ENCODE data around the gene MLIP.
"Not testable (repeated sequence)": the region's sequence is repeated elsewhere in the genome, so short reads cannot be mapped to it uniquely, and the experiment has no call there.

MLIP gene

DNA sequence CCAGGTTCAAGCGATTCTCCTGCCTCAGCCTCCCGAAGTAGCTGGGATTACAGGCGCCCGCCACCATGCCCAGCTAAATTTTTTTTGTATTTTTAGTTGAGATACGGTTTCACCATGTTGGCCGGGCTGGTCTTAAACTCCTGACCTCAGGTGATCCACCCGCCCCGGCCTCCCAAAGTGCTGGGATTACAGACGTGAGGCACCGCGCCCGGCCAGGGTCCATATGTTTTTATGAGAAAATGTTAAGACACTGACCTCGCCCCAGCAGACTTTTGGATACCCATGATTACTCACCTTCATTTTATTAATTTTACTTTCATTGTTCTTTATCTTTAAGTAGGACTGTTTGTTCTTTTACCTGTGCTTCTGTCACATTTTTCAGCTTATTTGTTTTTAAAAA, 29.7 kb upstream of the MLIP start:
- H3K4me1 ChIP-seq (ENCODE audit: control insufficient read depth in 2 of 2, insufficient read depth in 2 of 2, low read length in 2 of 2); H3K27me3 ChIP-seq (ENCODE audit: control insufficient read depth in 2 of 2, insufficient read depth in 2 of 2, low read length in 2 of 2); H3K27ac ChIP-seq (ENCODE audit: low read depth in 2 of 2, low read length in 2 of 2); H3K9ac ChIP-seq (ENCODE audit: low read depth in 1 of 2, low read length in 2 of 2); H3K9me3 ChIP-seq (ENCODE audit: control insufficient read depth in 2 of 2, low read length in 2 of 2); H3K4me3 ChIP-seq (ENCODE audit: low read length in 2 of 2); H3K36me3 ChIP-seq (ENCODE audit: control insufficient read depth in 2 of 2, insufficient read depth in 2 of 2, low read length in 2 of 2): not testable (repeated sequence)

- Histone ChIP-seq H3K9me3 (ENCODE audit: control insufficient read depth in 2 of 2, low read length in 2 of 2) (no peaks in the 10 kb centered on the region), H3K4me3 (ENCODE audit: low read length in 2 of 2) (no peak overlapping the region), H3K4me1 (ENCODE audit: control insufficient read depth in 2 of 2, insufficient read depth in 2 of 2, low read length in 2 of 2) (peaks cover 0 to 6% of the 10 kb centered on the region in 2 donors), H3K27me3 (ENCODE audit: control insufficient read depth in 2 of 2, insufficient read depth in 2 of 2, low read length in 2 of 2) (no peaks in the 10 kb centered on the region), H3K36me3 (ENCODE audit: control insufficient read depth in 2 of 2, insufficient read depth in 2 of 2, low read length in 2 of 2) (no peaks in the 10 kb centered on the region), H3K9ac (ENCODE audit: low read depth in 1 of 2, low read length in 2 of 2) (no peak overlapping the region), H3K27ac (ENCODE audit: low read depth in 2 of 2, low read length in 2 of 2) (no peak overlapping the region)
Observed at GRCh38 chr6:54083287-54083686, 28.0 kb upstream of the MLIP start.

DNA sequence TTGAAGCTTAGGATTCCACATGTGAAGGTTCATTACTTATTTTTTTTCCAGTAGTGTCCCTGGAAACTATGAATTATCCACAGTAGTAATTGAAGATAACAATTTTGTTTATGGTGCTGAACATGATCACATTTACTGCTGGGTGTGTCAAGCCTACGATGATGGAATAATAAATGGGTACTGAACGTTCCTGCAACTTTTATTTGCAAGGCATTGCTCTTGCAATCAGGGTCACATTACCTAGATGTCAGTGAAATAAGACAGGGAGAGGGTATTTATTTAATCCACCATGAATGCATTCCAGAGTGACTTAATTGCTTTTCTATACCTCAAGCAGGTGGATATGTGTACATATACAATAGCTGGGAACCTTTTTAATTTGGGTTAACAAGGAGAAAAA, 27.0 kb upstream of the MLIP start:
- peak overlapping the region in 1 of 2 donors; percentile 66 for H3K27ac ChIP-seq (ENCODE audit: low read depth in 2 of 2, low read length in 2 of 2)
- H3K27me3 ChIP-seq (ENCODE audit: control insufficient read depth in 2 of 2, insufficient read depth in 2 of 2, low read length in 2 of 2) = no peaks in the 10 kb centered on the region
- no peaks in the 10 kb centered on the region for H3K36me3 ChIP-seq (ENCODE audit: control insufficient read depth in 2 of 2, insufficient read depth in 2 of 2, low read length in 2 of 2)
- no peak overlapping the region for H3K9ac ChIP-seq (ENCODE audit: low read depth in 1 of 2, low read length in 2 of 2)
- no peak overlapping the region for H3K4me3 ChIP-seq (ENCODE audit: low read length in 2 of 2)
- no peaks in the 10 kb centered on the region for H3K9me3 ChIP-seq (ENCODE audit: control insufficient read depth in 2 of 2, low read length in 2 of 2)
- H3K4me1 ChIP-seq (ENCODE audit: control insufficient read depth in 2 of 2, insufficient read depth in 2 of 2, low read length in 2 of 2) = peaks cover 0 to 6% of the 10 kb centered on the region in 2 donors

DNA sequence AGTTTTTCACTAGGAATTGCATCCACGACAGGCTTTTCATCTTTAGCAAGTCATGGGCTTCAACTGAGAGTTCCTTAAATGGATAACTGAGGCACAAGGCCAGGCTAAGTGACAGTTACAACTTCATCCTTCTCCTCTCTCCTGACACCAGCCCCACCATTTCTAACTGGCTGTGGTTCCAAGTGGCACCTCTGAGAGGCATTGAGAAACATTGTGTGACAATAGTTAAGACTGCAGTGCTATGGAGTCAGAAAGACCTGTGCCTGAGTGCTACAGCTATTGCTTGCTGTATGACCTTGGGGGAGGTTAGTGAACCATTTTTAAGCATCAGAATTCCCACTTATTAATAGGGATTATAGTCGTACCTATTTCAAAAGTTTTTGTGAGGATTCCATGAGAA, 26.2 kb upstream of the MLIP start:
- Histone ChIP-seq H3K4me3 (ENCODE audit: low read length in 2 of 2) (no peak overlapping the region), H3K27ac (ENCODE audit: low read depth in 2 of 2, low read length in 2 of 2) (no peak overlapping the region), H3K36me3 (ENCODE audit: control insufficient read depth in 2 of 2, insufficient read depth in 2 of 2, low read length in 2 of 2) (no peaks in the 10 kb centered on the region), H3K9me3 (ENCODE audit: control insufficient read depth in 2 of 2, low read length in 2 of 2) (no peaks in the 10 kb centered on the region), H3K4me1 (ENCODE audit: control insufficient read depth in 2 of 2, insufficient read depth in 2 of 2, low read length in 2 of 2) (peaks cover 0 to 6% of the 10 kb centered on the region in 2 donors), H3K27me3 (ENCODE audit: control insufficient read depth in 2 of 2, insufficient read depth in 2 of 2, low read length in 2 of 2) (no peaks in the 10 kb centered on the region), H3K9ac (ENCODE audit: low read depth in 1 of 2, low read length in 2 of 2) (no peak overlapping the region)

DNA sequence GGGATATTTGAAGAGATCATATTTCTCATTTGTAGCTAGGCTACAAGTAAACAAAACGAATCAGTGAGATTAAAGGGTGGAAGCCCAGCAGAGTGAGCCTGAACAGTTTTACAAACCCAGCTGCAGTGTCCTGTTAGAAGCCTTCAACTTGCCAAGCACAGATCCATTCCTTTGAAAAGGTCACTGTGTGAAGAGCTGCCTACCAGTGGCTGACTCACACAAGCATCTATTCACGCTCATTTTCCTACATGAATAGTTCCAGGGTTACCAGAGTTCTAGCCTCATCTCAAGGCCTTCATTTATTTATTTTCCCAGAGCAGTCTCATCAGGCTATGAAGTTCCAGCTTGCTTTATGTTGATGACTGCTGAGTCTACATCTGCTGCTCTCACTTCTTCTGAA, 25.7 kb upstream of the MLIP start:
- H3K9ac ChIP-seq (ENCODE audit: low read depth in 1 of 2, low read length in 2 of 2) = no peak overlapping the region
- no peaks in the 10 kb centered on the region for H3K27me3 ChIP-seq (ENCODE audit: control insufficient read depth in 2 of 2, insufficient read depth in 2 of 2, low read length in 2 of 2)
- H3K36me3 ChIP-seq (ENCODE audit: control insufficient read depth in 2 of 2, insufficient read depth in 2 of 2, low read length in 2 of 2) = no peaks in the 10 kb centered on the region
- no peak overlapping the region for H3K4me3 ChIP-seq (ENCODE audit: low read length in 2 of 2)
- no peaks in the 10 kb centered on the region for H3K9me3 ChIP-seq (ENCODE audit: control insufficient read depth in 2 of 2, low read length in 2 of 2)
- peak overlapping the region in 1 of 2 donors; percentile 27 for H3K27ac ChIP-seq (ENCODE audit: low read depth in 2 of 2, low read length in 2 of 2)
- peaks cover 0 to 6% of the 10 kb centered on the region in 2 donors for H3K4me1 ChIP-seq (ENCODE audit: control insufficient read depth in 2 of 2, insufficient read depth in 2 of 2, low read length in 2 of 2)

GRCh38 chr6:54086439-54086838, 24.8 kb upstream of the MLIP start:
- Histone ChIP-seq H3K4me3 (ENCODE audit: low read length in 2 of 2) (no peak overlapping the region), H3K9ac (ENCODE audit: low read depth in 1 of 2, low read length in 2 of 2) (no peak overlapping the region), H3K9me3 (ENCODE audit: control insufficient read depth in 2 of 2, low read length in 2 of 2) (no peaks in the 10 kb centered on the region), H3K36me3 (ENCODE audit: control insufficient read depth in 2 of 2, insufficient read depth in 2 of 2, low read length in 2 of 2) (no peaks in the 10 kb centered on the region), H3K27me3 (ENCODE audit: control insufficient read depth in 2 of 2, insufficient read depth in 2 of 2, low read length in 2 of 2) (no peaks in the 10 kb centered on the region), H3K27ac (ENCODE audit: low read depth in 2 of 2, low read length in 2 of 2) (peak overlapping the region in 1 of 2 donors; percentile 27), H3K4me1 (ENCODE audit: control insufficient read depth in 2 of 2, insufficient read depth in 2 of 2, low read length in 2 of 2) (peaks cover 0 to 6% of the 10 kb centered on the region in 2 donors)

- Histone ChIP-seq H3K36me3 (ENCODE audit: control insufficient read depth in 2 of 2, insufficient read depth in 2 of 2, low read length in 2 of 2) (no peaks in the 10 kb centered on the region), H3K4me1 (ENCODE audit: control insufficient read depth in 2 of 2, insufficient read depth in 2 of 2, low read length in 2 of 2) (peaks cover 0 to 6% of the 10 kb centered on the region in 2 donors), H3K27me3 (ENCODE audit: control insufficient read depth in 2 of 2, insufficient read depth in 2 of 2, low read length in 2 of 2) (no peaks in the 10 kb centered on the region), H3K4me3 (ENCODE audit: low read length in 2 of 2) (no peak overlapping the region), H3K27ac (ENCODE audit: low read depth in 2 of 2, low read length in 2 of 2) (no peak overlapping the region), H3K9ac (ENCODE audit: low read depth in 1 of 2, low read length in 2 of 2) (no peak overlapping the region), H3K9me3 (ENCODE audit: control insufficient read depth in 2 of 2, low read length in 2 of 2) (no peaks in the 10 kb centered on the region)
Observed at GRCh38 chr6:54087721-54088120, 23.5 kb upstream of the MLIP start.

DNA sequence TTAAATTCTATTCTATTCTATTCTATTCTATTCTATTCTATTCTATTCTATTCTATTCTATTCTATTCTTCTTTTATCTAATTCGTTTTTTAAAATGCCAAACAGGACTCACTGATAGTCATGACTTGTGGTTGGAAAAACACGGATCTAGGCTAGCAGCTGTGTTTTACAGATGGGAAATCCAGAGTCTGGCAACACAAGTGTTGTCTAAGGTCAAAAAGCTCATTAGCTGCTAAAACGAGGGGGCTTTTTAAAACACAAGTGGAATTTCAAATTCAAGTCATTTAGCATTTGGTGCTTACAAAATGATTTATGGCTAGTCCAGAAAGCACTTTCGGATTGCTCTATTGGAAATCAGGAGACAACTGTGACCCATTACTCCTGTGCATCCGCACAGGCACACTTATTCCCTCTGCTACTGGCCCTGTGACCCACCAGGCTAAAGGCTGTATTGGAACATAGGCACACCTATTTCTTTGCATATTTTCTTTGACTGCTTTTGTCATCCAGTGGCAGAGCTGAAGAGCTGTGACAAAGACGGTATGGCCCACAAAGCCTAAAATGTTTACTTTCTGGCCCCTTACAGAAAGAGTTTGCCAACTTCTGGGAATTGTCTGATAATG, 17.8 kb upstream of the MLIP start:
- Histone ChIP-seq H3K4me1 (ENCODE audit: control insufficient read depth in 2 of 2, insufficient read depth in 2 of 2, low read length in 2 of 2) (no peaks in the 10 kb centered on the region), H3K9me3 (ENCODE audit: control insufficient read depth in 2 of 2, low read length in 2 of 2) (no peaks in the 10 kb centered on the region), H3K27ac (ENCODE audit: low read depth in 2 of 2, low read length in 2 of 2) (no peak overlapping the region), H3K4me3 (ENCODE audit: low read length in 2 of 2) (no peak overlapping the region), H3K27me3 (ENCODE audit: control insufficient read depth in 2 of 2, insufficient read depth in 2 of 2, low read length in 2 of 2) (no peaks in the 10 kb centered on the region), H3K36me3 (ENCODE audit: control insufficient read depth in 2 of 2, insufficient read depth in 2 of 2, low read length in 2 of 2) (no peaks in the 10 kb centered on the region), H3K9ac (ENCODE audit: low read depth in 1 of 2, low read length in 2 of 2) (no peak overlapping the region)

DNA sequence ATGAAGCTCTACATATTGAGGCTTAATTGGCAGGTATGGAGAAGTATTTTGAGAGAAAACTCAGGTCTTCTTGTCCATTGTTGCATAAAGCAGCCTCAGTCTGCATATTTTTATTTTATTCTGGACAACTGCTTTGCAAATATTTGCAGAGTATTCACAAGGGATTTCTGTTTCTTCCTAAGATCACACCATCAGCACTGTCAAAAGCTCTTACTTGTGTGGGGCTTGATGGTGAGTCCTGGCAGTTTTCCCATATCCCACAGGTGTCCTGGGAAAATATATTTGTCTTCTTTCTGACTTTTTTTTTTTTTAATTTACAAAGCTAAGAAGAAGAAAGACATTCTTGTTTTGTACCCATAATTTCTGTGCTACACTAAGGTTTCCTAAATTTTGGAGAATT, 16.9 kb upstream of the MLIP start:
- no peaks in the 10 kb centered on the region for H3K36me3 ChIP-seq (ENCODE audit: control insufficient read depth in 2 of 2, insufficient read depth in 2 of 2, low read length in 2 of 2)
- no peak overlapping the region for H3K27ac ChIP-seq (ENCODE audit: low read depth in 2 of 2, low read length in 2 of 2)
- no peaks in the 10 kb centered on the region for H3K9me3 ChIP-seq (ENCODE audit: control insufficient read depth in 2 of 2, low read length in 2 of 2)
- no peak overlapping the region for H3K4me3 ChIP-seq (ENCODE audit: low read length in 2 of 2)
- H3K27me3 ChIP-seq (ENCODE audit: control insufficient read depth in 2 of 2, insufficient read depth in 2 of 2, low read length in 2 of 2) = no peaks in the 10 kb centered on the region
- H3K4me1 ChIP-seq (ENCODE audit: control insufficient read depth in 2 of 2, insufficient read depth in 2 of 2, low read length in 2 of 2) = no peaks in the 10 kb centered on the region
- no peak overlapping the region for H3K9ac ChIP-seq (ENCODE audit: low read depth in 1 of 2, low read length in 2 of 2)

GRCh38 chr6:54094786-54095185, 16.5 kb upstream of the MLIP start:
- Histone ChIP-seq H3K9me3 (ENCODE audit: control insufficient read depth in 2 of 2, low read length in 2 of 2) (no peaks in the 10 kb centered on the region), H3K9ac (ENCODE audit: low read depth in 1 of 2, low read length in 2 of 2) (no peak overlapping the region), H3K27me3 (ENCODE audit: control insufficient read depth in 2 of 2, insufficient read depth in 2 of 2, low read length in 2 of 2) (no peaks in the 10 kb centered on the region), H3K36me3 (ENCODE audit: control insufficient read depth in 2 of 2, insufficient read depth in 2 of 2, low read length in 2 of 2) (no peaks in the 10 kb centered on the region), H3K4me1 (ENCODE audit: control insufficient read depth in 2 of 2, insufficient read depth in 2 of 2, low read length in 2 of 2) (no peaks in the 10 kb centered on the region), H3K4me3 (ENCODE audit: low read length in 2 of 2) (no peak overlapping the region), H3K27ac (ENCODE audit: low read depth in 2 of 2, low read length in 2 of 2) (no peak overlapping the region)

GRCh38 chr6:54095723-54096122, 15.5 kb upstream of the MLIP start:
- no peak overlapping the region for H3K4me3 ChIP-seq (ENCODE audit: low read length in 2 of 2)
- H3K4me1 ChIP-seq (ENCODE audit: control insufficient read depth in 2 of 2, insufficient read depth in 2 of 2, low read length in 2 of 2) = no peaks in the 10 kb centered on the region
- no peaks in the 10 kb centered on the region for H3K36me3 ChIP-seq (ENCODE audit: control insufficient read depth in 2 of 2, insufficient read depth in 2 of 2, low read length in 2 of 2)
- no peaks in the 10 kb centered on the region for H3K9me3 ChIP-seq (ENCODE audit: control insufficient read depth in 2 of 2, low read length in 2 of 2)
- H3K27ac ChIP-seq (ENCODE audit: low read depth in 2 of 2, low read length in 2 of 2) = no peak overlapping the region
- no peak overlapping the region for H3K9ac ChIP-seq (ENCODE audit: low read depth in 1 of 2, low read length in 2 of 2)
- H3K27me3 ChIP-seq (ENCODE audit: control insufficient read depth in 2 of 2, insufficient read depth in 2 of 2, low read length in 2 of 2) = no peaks in the 10 kb centered on the region

All from mucosa of rectum (tissue), 2 donors.